SK-N-SH (cell line): ENCODE results near the gene PTPRK. TPM values are rescaled to one million over a fixed set of nuclear protein-coding genes. Genes with fewer than 3 reads are reported as not detected.

ENCODE experiments used
- CTCF ChIA-PET: fragments of 300-600, 350-600 bp; formaldehyde crosslinking; extraction: SDS; loops from one replicate; lab custom pipeline; 2021; lab: Yijun Ruan, JAX
- POLR2A ChIA-PET: fragments of 350-600 bp; sonication (Branson Sonifier 250); formaldehyde crosslinking; extraction: SDS; loops from one replicate; lab custom pipeline; 2020; ENCODE audit warnings: antibody characterized with exemption, inconsistent platforms; lab: Yijun Ruan, JAX
- DNase-seq: peaks from one replicate; pipeline ENCODE4 v3.0.0; 2012
- H2AFZ ChIP-seq: fragments of 200-600 bp; sonication (generic); 2 replicates; pipeline ENCODE4 v1.8.1; 2016; ENCODE audit warnings: antibody characterized with exemption, mild to moderate bottlenecking, low read depth
- H3F3A ChIP-seq: fragments of 200-600 bp; sonication (generic); replicated peaks from 2 replicates; pipeline ENCODE3; 2016; ENCODE audit warnings: antibody characterized with exemption, mild to moderate bottlenecking; ENCODE audit not compliant: insufficient read depth
- H3K27ac ChIP-seq, 2 experiments: fragments of 200-500 bp in 1 of 2; fragments of 200-600 bp in 1 of 2; sonication (Bioruptor generic) in 1 of 2; sonication (generic), shearing (Covaris generic) in 1 of 2; 2 replicates each; pipeline versions ENCODE4 v1.5.1 to v1.6.1; 2014 to 2016; ENCODE audit warnings: low read depth in 2 of 2, inconsistent platforms in 1 of 2, low read length in 1 of 2, mild to moderate bottlenecking in 1 of 2, mixed read lengths in 1 of 2
- H3K27me3 ChIP-seq: fragments of 200-600 bp; sonication (generic), shearing (Covaris generic); 2 replicates; pipeline ENCODE4 v1.6.1; 2016; ENCODE audit warnings: mixed run types; ENCODE audit not compliant: insufficient read depth
- H3K36me3 ChIP-seq, 2 experiments: fragments of 200-500 bp in 1 of 2; fragments of 200-600 bp in 1 of 2; sonication (Bioruptor generic) in 1 of 2; sonication (generic) in 1 of 2; replicated peaks in 1 of 2; 2 replicates each; pipeline versions ENCODE3 to v1.5.1; 2014 to 2016; ENCODE audit warnings: low read length in 1 of 2, mild to moderate bottlenecking in 1 of 2; ENCODE audit not compliant: insufficient read depth in 2 of 2, control insufficient read depth in 1 of 2
- H3K4me1 ChIP-seq, 2 experiments: fragments of 200-500 bp in 1 of 2; fragments of 200-600 bp in 1 of 2; sonication (Bioruptor generic) in 1 of 2; sonication (generic), shearing (Covaris generic) in 1 of 2; 2 replicates each; pipeline versions ENCODE4 v1.5.1 to v1.6.1; 2014 to 2016; ENCODE audit warnings: low read depth in 1 of 2, low read length in 1 of 2, mixed run types in 1 of 2; ENCODE audit not compliant: insufficient read depth in 2 of 2, control insufficient read depth in 1 of 2
- H3K4me2 ChIP-seq: fragments of 200-600 bp; sonication (generic), shearing (Covaris generic); 2 replicates; pipeline ENCODE4 v1.6.1; 2017; ENCODE audit warnings: mixed run types
- H3K4me3 ChIP-seq, 2 experiments: fragments of 200-500 bp in 1 of 2; fragments of 200-600 bp in 1 of 2; sonication (Bioruptor generic) in 1 of 2; sonication (generic), shearing (Covaris generic) in 1 of 2; 2 replicates each; pipeline versions ENCODE4 v1.5.1 to v1.8.1; 2014 to 2016; ENCODE audit warnings: low read depth in 2 of 2, inconsistent platforms in 1 of 2, low read length in 1 of 2, mild to moderate bottlenecking in 1 of 2, mixed read lengths in 1 of 2, moderate library complexity in 1 of 2
- H3K79me2 ChIP-seq: fragments of 200-600 bp; sonication (generic); 2 replicates; pipeline ENCODE4 v1.8.1; 2017; ENCODE audit warnings: mild to moderate bottlenecking; ENCODE audit not compliant: insufficient read depth
- H3K9ac ChIP-seq: fragments of 200-600 bp; sonication (generic); 2 replicates; pipeline ENCODE4 v1.6.1; 2017; ENCODE audit warnings: mixed run types
- H3K9me2 ChIP-seq: fragments of 200-600 bp; sonication (generic); 2 replicates; pipeline ENCODE4 v1.6.1; 2017; ENCODE audit warnings: mixed run types
- H3K9me3 ChIP-seq: fragments of 200-600 bp; sonication (generic); 2 replicates; pipeline ENCODE4 v1.6.1; 2017; ENCODE audit warnings: mixed run types, mild to moderate bottlenecking, moderate library complexity
- H4K20me1 ChIP-seq: fragments of 200-600 bp; sonication (generic); 2 replicates; pipeline ENCODE4 v1.6.1; 2017; ENCODE audit warnings: mild to moderate bottlenecking, mixed run types; ENCODE audit not compliant: insufficient read depth
- CHD2 ChIP-seq: fragments of 150-350 bp; IDR thresholded peaks from 2 replicates; pipeline ENCODE4 v1.6.1; 2018; ENCODE audit warnings: low read length; ENCODE audit not compliant: partially characterized antibody
- ELF1 ChIP-seq: IDR thresholded peaks from 2 replicates; pipeline ENCODE4 v1.4.0; 2012
- EZH2phosphoT487 ChIP-seq: fragments of 200-600 bp; sonication (generic); IDR thresholded peaks from 2 replicates; pipeline ENCODE4 v1.6.1; 2017; ENCODE audit warnings: low read depth, mixed run types, mild to moderate bottlenecking, antibody characterized with exemption, moderate library complexity, borderline replicate concordance
- FOXJ3 ChIP-seq: sonication (generic); formaldehyde crosslinking; IDR thresholded peaks from 2 replicates; pipeline ENCODE4 v1.5.1; 2020; ENCODE audit warnings: mild to moderate bottlenecking, missing genetic modification reagents
- GABPA ChIP-seq: IDR thresholded peaks from 2 replicates; pipeline ENCODE4 v1.4.0; 2012; ENCODE audit warnings: low read depth, mild to moderate bottlenecking
- JUND ChIP-seq: IDR thresholded peaks from 2 replicates; pipeline ENCODE4 v1.4.0; 2012
- MEF2A ChIP-seq: IDR thresholded peaks from 2 replicates; pipeline ENCODE4 v1.4.0; 2012; ENCODE audit warnings: low read depth, borderline replicate concordance
- MXI1 ChIP-seq: IDR thresholded peaks from 2 replicates; pipeline ENCODE4 v1.6.1; 2012; ENCODE audit warnings: mild to moderate bottlenecking, low read depth, low read length, improper control_type of control experiment
- NRF1 ChIP-seq: IDR thresholded peaks from 2 replicates; pipeline ENCODE4 v1.6.1; 2012; ENCODE audit warnings: low read depth, mild to moderate bottlenecking, low read length
- POLR2AphosphoS5 ChIP-seq: IDR thresholded peaks from 2 replicates; pipeline ENCODE4 v1.6.1; 2012; ENCODE audit warnings: low read depth, low read length
- RAD21 ChIP-seq: IDR thresholded peaks from 2 replicates; pipeline ENCODE4 v1.6.1; 2012; ENCODE audit warnings: mild to moderate bottlenecking, low read length
- RCOR1 ChIP-seq: fragments of 150-350 bp; IDR thresholded peaks from 2 replicates; pipeline ENCODE4 v1.6.1; 2017; ENCODE audit warnings: antibody characterized with exemption, low read length
- RFX5 ChIP-seq: IDR thresholded peaks from 2 replicates; pipeline ENCODE4 v1.6.1; 2012; ENCODE audit warnings: mild to moderate bottlenecking, improper control_type of control experiment, low read length
- RXRA ChIP-seq: IDR thresholded peaks from 2 replicates; pipeline ENCODE4 v1.4.0; 2012; ENCODE audit warnings: low read depth, mild to moderate bottlenecking, borderline replicate concordance
- SIN3A ChIP-seq: IDR thresholded peaks from 2 replicates; pipeline ENCODE4 v1.6.1; 2012; ENCODE audit warnings: low read depth, mild to moderate bottlenecking, low read length, moderate library complexity, borderline replicate concordance
- SMC3 ChIP-seq: IDR thresholded peaks from 2 replicates; pipeline ENCODE4 v1.6.1; 2012; ENCODE audit warnings: low read depth, low read length, improper control_type of control experiment
- TCF12 ChIP-seq: IDR thresholded peaks from 2 replicates; pipeline ENCODE4 v1.4.0; 2012
- WGBS: methylation state at CpG from one replicate; pipeline ENCODE4 v1.1.6; 2017; ENCODE audit warnings: low lambda C conversion rate; 5-methylcytosine and 5-hydroxymethylcytosine counted together
- polyA plus RNA-seq, 3 experiments: library from polyadenylated mRNA; depleted of rRNA; stranded (reverse); fragments of >200 nt; gene quantifications; 2 replicates each; pipeline ENCODE4 v1.2.3, GENCODE V29; 2012
- TF ChIP-seq, protein P1 (sequence below): fragments of 150-350 bp; IDR thresholded peaks from 2 replicates; pipeline ENCODE4 v1.6.1; 2017; ENCODE audit warnings: antibody characterized with exemption, low read length, low read depth, borderline replicate concordance
- TF ChIP-seq, protein P2 (sequence below): IDR thresholded peaks from 2 replicates; pipeline ENCODE4 v1.4.0; 2012; ENCODE audit warnings: low read depth, borderline replicate concordance
- TF ChIP-seq, protein P3 (sequence below): fragments of 150-350 bp; IDR thresholded peaks from 2 replicates; pipeline ENCODE4 v1.6.1; 2016; ENCODE audit warnings: mild to moderate bottlenecking, low read depth, low read length

PTPRK gene
- polyA plus RNA-seq, 1 of the 3 experiments (the other 2 are of a cell fraction), result 9.5 TPM

DNA sequence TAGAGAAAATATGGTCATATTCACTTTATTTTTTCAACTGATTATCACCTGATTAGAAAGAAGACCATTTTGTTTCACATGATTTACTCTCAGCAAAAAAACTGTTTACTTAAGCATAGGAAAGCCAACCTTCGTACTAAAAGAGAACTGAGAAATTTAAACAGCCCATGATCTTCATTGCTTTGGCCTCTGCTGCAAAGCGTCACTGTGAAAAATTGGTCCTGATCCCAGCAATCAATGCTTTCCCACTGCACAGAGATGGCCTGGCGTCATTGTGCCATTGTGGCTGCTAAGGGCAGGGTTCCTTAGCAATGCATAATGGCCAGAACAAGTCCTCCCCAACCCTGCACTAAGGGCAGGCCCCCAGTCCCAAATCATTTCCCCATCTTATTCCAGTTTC is 599.6 kb downstream of the PTPRK start:
- Histone ChIP-seq H3K4me1 (no peaks in the 10 kb centered on the region), H3K27ac (no peak overlapping the region), H3K79me2 (no peaks in the 10 kb centered on the region), H3K36me3 (no peaks in the 10 kb centered on the region), H4K20me1 (no peaks in the 10 kb centered on the region), H3K9me3 (no peaks in the 10 kb centered on the region), H3K9me2 (no peaks in the 10 kb centered on the region), H3K4me2 (no peak overlapping the region), H3K4me3 (no peak overlapping the region), H3K27me3 (no peaks in the 10 kb centered on the region), H2AFZ (no peak overlapping the region), H3K9ac (no peak overlapping the region), H3F3A (no peaks in the 10 kb centered on the region)
- ChIA-PET CTCF (no interaction called here), POLR2A (no interaction called here)
- no peak for DNase-seq
- TF ChIP-seq MEF2A, result no peak
- no peak for TF ChIP-seq MXI1
- TF ChIP-seq RAD21, result no peak
- TF ChIP-seq ELF1, result no peak
- TF ChIP-seq, protein P1, sequence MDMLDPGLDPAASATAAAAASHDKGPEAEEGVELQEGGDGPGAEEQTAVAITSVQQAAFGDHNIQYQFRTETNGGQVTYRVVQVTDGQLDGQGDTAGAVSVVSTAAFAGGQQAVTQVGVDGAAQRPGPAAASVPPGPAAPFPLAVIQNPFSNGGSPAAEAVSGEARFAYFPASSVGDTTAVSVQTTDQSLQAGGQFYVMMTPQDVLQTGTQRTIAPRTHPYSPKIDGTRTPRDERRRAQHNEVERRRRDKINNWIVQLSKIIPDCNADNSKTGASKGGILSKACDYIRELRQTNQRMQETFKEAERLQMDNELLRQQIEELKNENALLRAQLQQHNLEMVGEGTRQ, result no peak
- no peak for TF ChIP-seq JUND
- no peak for TF ChIP-seq GABPA
- no peak for TF ChIP-seq SMC3
- TF ChIP-seq, protein P2, sequence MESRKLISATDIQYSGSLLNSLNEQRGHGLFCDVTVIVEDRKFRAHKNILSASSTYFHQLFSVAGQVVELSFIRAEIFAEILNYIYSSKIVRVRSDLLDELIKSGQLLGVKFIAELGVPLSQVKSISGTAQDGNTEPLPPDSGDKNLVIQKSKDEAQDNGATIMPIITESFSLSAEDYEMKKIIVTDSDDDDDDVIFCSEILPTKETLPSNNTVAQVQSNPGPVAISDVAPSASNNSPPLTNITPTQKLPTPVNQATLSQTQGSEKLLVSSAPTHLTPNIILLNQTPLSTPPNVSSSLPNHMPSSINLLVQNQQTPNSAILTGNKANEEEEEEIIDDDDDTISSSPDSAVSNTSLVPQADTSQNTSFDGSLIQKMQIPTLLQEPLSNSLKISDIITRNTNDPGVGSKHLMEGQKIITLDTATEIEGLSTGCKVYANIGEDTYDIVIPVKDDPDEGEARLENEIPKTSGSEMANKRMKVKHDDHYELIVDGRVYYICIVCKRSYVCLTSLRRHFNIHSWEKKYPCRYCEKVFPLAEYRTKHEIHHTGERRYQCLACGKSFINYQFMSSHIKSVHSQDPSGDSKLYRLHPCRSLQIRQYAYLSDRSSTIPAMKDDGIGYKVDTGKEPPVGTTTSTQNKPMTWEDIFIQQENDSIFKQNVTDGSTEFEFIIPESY, result no peak
- TF ChIP-seq TCF12, result no peak
- TF ChIP-seq RXRA, result no peak
- no peak for TF ChIP-seq CHD2
- TF ChIP-seq NRF1, result no peak
- no peak for TF ChIP-seq RCOR1
- no peak for TF ChIP-seq RFX5
- TF ChIP-seq, protein P3, sequence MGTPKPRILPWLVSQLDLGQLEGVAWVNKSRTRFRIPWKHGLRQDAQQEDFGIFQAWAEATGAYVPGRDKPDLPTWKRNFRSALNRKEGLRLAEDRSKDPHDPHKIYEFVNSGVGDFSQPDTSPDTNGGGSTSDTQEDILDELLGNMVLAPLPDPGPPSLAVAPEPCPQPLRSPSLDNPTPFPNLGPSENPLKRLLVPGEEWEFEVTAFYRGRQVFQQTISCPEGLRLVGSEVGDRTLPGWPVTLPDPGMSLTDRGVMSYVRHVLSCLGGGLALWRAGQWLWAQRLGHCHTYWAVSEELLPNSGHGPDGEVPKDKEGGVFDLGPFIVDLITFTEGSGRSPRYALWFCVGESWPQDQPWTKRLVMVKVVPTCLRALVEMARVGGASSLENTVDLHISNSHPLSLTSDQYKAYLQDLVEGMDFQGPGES, result no peak
- no peak for TF ChIP-seq FOXJ3 (CRISPR knock-in tag)
- no peak for TF ChIP-seq POLR2AphosphoS5
- TF ChIP-seq SIN3A, result no peak
- no peak for TF ChIP-seq EZH2phosphoT487
- WGBS, result 59% methylated on average over 3 of the region's 3 CpGs
